ENCODE results near the gene ATF4.
A peak's percentile ranks its signal among the peaks of the same experiment; 100 is the strongest.

Gene ATF4

DNA sequence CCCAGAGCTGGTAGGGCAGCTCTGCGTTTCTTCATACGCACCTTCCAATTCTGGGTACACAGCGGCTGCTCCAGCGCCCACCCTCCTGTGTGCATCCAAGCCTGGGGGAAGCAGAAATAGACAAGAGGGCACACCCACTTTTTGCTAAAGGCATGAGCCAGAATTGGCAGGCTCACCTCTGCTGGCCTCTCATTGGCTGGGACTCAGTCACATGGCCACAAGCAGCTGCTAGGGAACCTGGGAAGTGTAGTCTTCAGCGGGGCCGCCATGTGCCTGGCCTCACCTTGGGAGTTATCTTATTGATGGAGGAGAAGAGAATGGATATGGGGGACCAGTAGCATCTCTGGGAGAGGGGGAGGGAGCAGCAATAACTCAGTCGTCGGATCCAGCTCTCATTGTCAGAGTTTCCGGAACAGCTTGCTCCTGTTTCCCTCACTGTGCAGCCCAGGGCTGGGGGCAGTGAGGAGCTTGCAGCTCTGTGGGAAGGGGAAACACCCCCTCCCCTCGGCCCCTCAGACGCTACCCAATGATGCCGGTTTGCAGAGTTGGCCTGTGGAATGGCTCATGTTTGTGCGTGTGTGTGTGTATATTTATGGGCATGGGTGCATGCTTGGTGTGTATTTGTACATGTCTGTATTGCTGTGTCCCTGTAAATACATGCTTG is 30.1 kb upstream of the ATF4 start:
- TF ChIP-seq TAF1 (IDR thresholded peaks at IDR 0.05; ENCODE audit: low read depth) (no peak), USF1 (IDR thresholded peaks at IDR 0.05) (peak; percentile 99), YY1 (IDR thresholded peaks at IDR 0.05; ENCODE audit: low read depth) (peak; percentile 95), MAX (IDR thresholded peaks at IDR 0.05) (peak; percentile 64; the same call in 1 of the 2 replicates)

DNA sequence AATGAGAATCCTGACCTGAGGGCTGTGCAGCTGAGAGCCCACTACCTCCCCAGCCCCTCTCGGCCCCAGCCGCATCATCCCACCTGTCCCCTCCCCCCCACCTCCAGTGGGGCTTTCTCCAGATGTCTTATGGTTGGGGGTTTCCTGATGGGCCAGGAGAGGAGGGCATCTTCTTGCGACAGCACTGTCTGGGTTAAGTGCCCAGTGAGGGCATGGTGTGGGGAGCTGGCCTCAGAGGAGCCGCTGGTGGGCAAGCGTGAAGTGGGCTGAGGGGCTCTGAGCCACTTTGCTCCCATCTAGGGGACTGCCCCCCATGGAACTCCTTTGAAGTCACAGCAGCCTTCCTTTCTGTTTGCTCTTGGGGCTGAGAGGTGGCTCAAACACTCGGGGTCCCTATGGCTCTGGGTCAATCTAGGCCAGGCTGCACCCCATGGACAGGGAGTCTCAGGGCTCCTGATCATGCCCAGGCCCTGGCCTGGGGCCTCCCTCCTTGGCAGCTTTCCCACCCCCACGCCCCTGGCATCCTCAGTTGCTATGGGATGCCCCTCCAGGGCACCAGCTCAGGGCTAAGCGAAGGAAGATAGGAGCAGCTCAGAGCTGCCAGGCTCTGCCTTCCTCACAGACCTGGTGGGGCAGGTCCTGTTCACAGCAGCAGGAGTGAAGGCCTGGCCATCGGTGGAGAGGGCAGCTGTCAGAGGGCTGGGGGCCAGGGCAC is 29.2 kb upstream of the ATF4 start:
- TF ChIP-seq YY1 (IDR thresholded peaks at IDR 0.05; ENCODE audit: low read depth) (no peak), EGR1 (IDR thresholded peaks at IDR 0.05) (no peak), RAD21 (IDR thresholded peaks at IDR 0.05; ENCODE audit: low read depth) (no peak), MAX (IDR thresholded peaks at IDR 0.05) (no peak), FOXM1 (IDR thresholded peaks at IDR 0.05; ENCODE audit: borderline replicate concordance, low read depth) (no peak), EP300 (IDR thresholded peaks at IDR 0.05; ENCODE audit: borderline replicate concordance) (no peak), TEAD4 (IDR thresholded peaks at IDR 0.05) (no peak), TCF12 (IDR thresholded peaks at IDR 0.05; ENCODE audit: low read depth) (no peak), ZBTB7A (IDR thresholded peaks at IDR 0.05; ENCODE audit: low read depth) (no peak), USF1 (IDR thresholded peaks at IDR 0.05) (no peak)
- TF ChIP-seq, protein P1, sequence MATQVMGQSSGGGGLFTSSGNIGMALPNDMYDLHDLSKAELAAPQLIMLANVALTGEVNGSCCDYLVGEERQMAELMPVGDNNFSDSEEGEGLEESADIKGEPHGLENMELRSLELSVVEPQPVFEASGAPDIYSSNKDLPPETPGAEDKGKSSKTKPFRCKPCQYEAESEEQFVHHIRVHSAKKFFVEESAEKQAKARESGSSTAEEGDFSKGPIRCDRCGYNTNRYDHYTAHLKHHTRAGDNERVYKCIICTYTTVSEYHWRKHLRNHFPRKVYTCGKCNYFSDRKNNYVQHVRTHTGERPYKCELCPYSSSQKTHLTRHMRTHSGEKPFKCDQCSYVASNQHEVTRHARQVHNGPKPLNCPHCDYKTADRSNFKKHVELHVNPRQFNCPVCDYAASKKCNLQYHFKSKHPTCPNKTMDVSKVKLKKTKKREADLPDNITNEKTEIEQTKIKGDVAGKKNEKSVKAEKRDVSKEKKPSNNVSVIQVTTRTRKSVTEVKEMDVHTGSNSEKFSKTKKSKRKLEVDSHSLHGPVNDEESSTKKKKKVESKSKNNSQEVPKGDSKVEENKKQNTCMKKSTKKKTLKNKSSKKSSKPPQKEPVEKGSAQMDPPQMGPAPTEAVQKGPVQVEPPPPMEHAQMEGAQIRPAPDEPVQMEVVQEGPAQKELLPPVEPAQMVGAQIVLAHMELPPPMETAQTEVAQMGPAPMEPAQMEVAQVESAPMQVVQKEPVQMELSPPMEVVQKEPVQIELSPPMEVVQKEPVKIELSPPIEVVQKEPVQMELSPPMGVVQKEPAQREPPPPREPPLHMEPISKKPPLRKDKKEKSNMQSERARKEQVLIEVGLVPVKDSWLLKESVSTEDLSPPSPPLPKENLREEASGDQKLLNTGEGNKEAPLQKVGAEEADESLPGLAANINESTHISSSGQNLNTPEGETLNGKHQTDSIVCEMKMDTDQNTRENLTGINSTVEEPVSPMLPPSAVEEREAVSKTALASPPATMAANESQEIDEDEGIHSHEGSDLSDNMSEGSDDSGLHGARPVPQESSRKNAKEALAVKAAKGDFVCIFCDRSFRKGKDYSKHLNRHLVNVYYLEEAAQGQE (IDR thresholded peaks at IDR 0.05; ENCODE audit: low read depth) = no peak

DNA sequence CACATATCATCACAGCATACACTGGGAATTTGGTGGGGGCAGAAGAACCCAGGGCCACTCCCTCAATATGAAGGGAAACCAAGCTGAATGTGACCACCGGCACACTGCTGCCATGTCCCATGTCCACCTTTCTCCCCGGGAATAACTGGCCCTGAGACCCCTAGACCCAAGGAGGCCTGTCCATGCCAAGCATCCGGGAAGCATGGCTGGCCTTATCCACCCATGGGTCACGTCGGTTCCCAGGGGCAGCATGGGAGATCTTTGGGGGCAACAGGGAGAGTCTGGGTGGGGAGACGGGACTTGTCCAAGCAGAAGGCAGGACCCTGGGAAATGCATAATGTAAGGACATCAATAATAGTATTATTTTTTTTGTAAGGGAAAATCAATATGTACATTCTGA is 28.7 kb upstream of the ATF4 start:
- TF ChIP-seq TCF12 (IDR thresholded peaks at IDR 0.05; ENCODE audit: low read depth) = no peak
- TF ChIP-seq TEAD4 (IDR thresholded peaks at IDR 0.05) = no peak
- TF ChIP-seq USF1 (IDR thresholded peaks at IDR 0.05) = no peak
- TF ChIP-seq RAD21 (IDR thresholded peaks at IDR 0.05; ENCODE audit: low read depth) = no peak
- TF ChIP-seq MAX (IDR thresholded peaks at IDR 0.05) = no peak
- TF ChIP-seq FOXM1 (IDR thresholded peaks at IDR 0.05; ENCODE audit: borderline replicate concordance, low read depth) = no peak
- no peak for TF ChIP-seq CEBPB (IDR thresholded peaks at IDR 0.05)
- TF ChIP-seq CREB1 (IDR thresholded peaks at IDR 0.05; ENCODE audit: low read depth) = no peak

DNA sequence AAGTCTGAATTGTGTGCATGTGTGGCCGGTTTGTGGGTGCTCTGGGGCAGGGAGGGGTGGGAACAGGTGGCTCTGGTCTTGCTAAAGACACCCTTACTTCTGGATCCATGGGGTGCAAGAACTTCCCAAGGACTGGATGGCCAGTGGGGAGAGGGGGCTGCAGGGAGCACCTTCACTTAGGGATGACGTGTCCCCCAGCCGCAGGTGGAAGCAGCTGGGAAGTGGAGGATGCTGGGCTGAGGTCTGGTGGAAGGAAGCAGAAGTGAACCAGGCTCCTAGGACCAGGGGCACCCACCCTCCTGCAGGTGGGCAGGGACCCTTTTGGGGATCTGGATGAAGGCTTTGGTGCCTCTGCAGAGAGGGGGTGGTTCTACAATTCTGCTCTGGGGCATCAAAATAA is 28.2 kb upstream of the ATF4 start:
- TF ChIP-seq TAF1 (IDR thresholded peaks at IDR 0.05; ENCODE audit: low read depth) = no peak
- TF ChIP-seq NFIC (IDR thresholded peaks at IDR 0.05) = no peak
- TF ChIP-seq EP300 (IDR thresholded peaks at IDR 0.05; ENCODE audit: borderline replicate concordance) = no peak
- TF ChIP-seq, protein P1 (IDR thresholded peaks at IDR 0.05; ENCODE audit: low read depth) = no peak
- no peak for TF ChIP-seq EGR1 (IDR thresholded peaks at IDR 0.05)
- no peak for TF ChIP-seq YY1 (IDR thresholded peaks at IDR 0.05; ENCODE audit: low read depth)

DNA sequence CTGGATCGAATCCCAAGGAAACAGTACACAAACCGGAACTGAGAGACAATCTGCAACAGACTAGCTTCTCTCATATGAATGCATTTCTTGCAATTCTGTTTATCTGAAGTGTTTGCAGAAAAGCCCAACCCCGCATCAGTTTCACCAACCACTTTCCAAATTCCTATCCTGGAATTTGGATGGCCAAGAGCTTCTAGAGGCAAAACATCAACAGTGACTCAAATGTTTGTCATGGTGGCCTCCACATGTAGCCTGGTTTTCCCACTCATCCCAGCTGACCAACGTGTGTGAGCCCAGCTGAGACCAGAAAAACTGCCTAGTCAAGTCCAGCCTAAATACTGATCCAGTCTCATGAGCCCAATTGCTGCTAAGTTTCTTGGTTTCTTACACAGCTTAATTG is 26.6 kb upstream of the ATF4 start:
- TF ChIP-seq RAD21 (IDR thresholded peaks at IDR 0.05; ENCODE audit: low read depth) = no peak
